Measurements from ENCODE around the gene KCNQ4. TPM values are rescaled to one million over a fixed set of nuclear protein-coding genes. Genes with fewer than 3 reads are reported as not detected.

KCNQ4 gene
- total and polyA plus RNA-seq, 2 experiments from 2014 or later = 1.3 to 3.0 TPM

DNA sequence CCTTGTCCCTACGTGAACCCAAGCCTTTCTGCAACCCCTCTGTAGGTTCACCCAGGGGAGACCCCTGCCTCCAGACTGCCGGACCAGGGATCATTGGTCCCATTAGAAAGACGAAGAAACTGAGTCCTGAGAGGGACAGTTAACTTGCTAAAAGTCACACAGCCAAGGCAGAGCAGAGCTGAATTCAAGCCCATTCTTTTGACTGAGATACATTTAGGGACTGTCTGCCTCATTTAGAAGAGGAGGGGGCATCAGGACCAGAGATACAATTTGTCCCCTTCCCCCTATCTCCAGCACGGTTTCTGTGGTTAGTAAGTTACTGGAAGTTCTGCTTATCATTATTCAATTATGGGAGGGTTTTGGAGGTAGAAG, 19.1 kb downstream of the KCNQ4 start (continued):
- TF ChIP-seq, protein P1, sequence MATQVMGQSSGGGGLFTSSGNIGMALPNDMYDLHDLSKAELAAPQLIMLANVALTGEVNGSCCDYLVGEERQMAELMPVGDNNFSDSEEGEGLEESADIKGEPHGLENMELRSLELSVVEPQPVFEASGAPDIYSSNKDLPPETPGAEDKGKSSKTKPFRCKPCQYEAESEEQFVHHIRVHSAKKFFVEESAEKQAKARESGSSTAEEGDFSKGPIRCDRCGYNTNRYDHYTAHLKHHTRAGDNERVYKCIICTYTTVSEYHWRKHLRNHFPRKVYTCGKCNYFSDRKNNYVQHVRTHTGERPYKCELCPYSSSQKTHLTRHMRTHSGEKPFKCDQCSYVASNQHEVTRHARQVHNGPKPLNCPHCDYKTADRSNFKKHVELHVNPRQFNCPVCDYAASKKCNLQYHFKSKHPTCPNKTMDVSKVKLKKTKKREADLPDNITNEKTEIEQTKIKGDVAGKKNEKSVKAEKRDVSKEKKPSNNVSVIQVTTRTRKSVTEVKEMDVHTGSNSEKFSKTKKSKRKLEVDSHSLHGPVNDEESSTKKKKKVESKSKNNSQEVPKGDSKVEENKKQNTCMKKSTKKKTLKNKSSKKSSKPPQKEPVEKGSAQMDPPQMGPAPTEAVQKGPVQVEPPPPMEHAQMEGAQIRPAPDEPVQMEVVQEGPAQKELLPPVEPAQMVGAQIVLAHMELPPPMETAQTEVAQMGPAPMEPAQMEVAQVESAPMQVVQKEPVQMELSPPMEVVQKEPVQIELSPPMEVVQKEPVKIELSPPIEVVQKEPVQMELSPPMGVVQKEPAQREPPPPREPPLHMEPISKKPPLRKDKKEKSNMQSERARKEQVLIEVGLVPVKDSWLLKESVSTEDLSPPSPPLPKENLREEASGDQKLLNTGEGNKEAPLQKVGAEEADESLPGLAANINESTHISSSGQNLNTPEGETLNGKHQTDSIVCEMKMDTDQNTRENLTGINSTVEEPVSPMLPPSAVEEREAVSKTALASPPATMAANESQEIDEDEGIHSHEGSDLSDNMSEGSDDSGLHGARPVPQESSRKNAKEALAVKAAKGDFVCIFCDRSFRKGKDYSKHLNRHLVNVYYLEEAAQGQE (IDR thresholded peaks at IDR 0.05; ENCODE audit: unreplicated experiment) = no peak
- TF ChIP-seq, protein P2, sequence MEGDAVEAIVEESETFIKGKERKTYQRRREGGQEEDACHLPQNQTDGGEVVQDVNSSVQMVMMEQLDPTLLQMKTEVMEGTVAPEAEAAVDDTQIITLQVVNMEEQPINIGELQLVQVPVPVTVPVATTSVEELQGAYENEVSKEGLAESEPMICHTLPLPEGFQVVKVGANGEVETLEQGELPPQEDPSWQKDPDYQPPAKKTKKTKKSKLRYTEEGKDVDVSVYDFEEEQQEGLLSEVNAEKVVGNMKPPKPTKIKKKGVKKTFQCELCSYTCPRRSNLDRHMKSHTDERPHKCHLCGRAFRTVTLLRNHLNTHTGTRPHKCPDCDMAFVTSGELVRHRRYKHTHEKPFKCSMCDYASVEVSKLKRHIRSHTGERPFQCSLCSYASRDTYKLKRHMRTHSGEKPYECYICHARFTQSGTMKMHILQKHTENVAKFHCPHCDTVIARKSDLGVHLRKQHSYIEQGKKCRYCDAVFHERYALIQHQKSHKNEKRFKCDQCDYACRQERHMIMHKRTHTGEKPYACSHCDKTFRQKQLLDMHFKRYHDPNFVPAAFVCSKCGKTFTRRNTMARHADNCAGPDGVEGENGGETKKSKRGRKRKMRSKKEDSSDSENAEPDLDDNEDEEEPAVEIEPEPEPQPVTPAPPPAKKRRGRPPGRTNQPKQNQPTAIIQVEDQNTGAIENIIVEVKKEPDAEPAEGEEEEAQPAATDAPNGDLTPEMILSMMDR (conservative IDR thresholded peaks at IDR 0.05; ENCODE audit: low read depth in 2 of 2) = no peak
- TF ChIP-seq EZH2phosphoT487 (IDR thresholded peaks at IDR 0.05; ENCODE audit: unreplicated experiment) = no peak

DNA sequence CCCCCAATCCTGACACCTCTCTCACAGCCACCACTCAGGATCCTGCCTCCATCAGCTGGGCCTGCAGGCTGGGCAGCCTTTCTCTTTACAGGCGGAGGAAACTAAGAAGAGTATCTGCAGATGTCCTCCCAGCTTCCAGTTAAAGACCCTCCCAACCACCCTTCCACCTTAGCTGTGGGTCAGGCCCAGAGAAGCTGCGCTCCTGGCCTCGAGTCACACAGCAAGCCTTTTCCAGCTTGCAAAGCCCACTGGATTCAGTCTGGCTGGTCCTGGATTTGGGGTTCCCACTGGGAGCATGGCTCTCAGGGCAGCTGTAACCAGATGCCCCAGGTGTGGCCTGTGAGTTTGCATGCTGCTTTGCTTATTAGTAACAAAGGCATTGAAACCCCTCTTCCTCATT, 19.9 kb downstream of the KCNQ4 start:
- Mint-ChIP-seq H3K27me3 (ENCODE audit: insufficient read depth, low read depth, poor library complexity) (peaks cover 18% of the 10 kb centered on the region), H3K9me3 (no peaks in the 10 kb centered on the region), H3K36me3 (ENCODE audit: low read depth) (no peaks in the 10 kb centered on the region), H3K4me1 (peaks cover 60% of the 10 kb centered on the region), H3K4me3 (peak overlapping the region; percentile 26; the same call in 1 of the 3 replicates), H3K27ac (no peak overlapping the region; the same call in 1 of the 2 replicates)
- ATAC-seq (peak; percentile 15), DNase-seq (ENCODE audit: low spot score) (peak; percentile 36)
- Histone ChIP-seq H3K4me3 (0 out of 2 replicates have a peak overlapping the region, but pooled peaks have one; percentile 57), H2AFZ (no peak overlapping the region; the same call in 1 of the 2 replicates), H3F3A (replicated peaks; ENCODE audit: low read depth) (no peaks in the 10 kb centered on the region; the same call in 1 of the 2 replicates), H3K4me1 (ENCODE audit: insufficient read depth) (peaks cover 54% of the 10 kb centered on the region), H4K20me1 (replicated peaks; ENCODE audit: insufficient read depth) (no peaks in the 10 kb centered on the region), H3K27ac (ENCODE audit: low read depth) (no peak overlapping the region), H3K9me2 (ENCODE audit: insufficient read depth) (no peaks in the 10 kb centered on the region), H3K27me3 (ENCODE audit: insufficient read depth) (peaks cover 18% of the 10 kb centered on the region; the same call in 1 of the 2 replicates), H3K36me3 (ENCODE audit: insufficient read depth) (no peaks in the 10 kb centered on the region), H3K4me2 (peak overlapping the region; percentile 78), H3K79me2 (replicated peaks; ENCODE audit: insufficient read depth) (no peaks in the 10 kb centered on the region)
- TF ChIP-seq, protein P2 (conservative IDR thresholded peaks at IDR 0.05; ENCODE audit: low read depth in 2 of 2) = no peak
- TF ChIP-seq, protein P3, sequence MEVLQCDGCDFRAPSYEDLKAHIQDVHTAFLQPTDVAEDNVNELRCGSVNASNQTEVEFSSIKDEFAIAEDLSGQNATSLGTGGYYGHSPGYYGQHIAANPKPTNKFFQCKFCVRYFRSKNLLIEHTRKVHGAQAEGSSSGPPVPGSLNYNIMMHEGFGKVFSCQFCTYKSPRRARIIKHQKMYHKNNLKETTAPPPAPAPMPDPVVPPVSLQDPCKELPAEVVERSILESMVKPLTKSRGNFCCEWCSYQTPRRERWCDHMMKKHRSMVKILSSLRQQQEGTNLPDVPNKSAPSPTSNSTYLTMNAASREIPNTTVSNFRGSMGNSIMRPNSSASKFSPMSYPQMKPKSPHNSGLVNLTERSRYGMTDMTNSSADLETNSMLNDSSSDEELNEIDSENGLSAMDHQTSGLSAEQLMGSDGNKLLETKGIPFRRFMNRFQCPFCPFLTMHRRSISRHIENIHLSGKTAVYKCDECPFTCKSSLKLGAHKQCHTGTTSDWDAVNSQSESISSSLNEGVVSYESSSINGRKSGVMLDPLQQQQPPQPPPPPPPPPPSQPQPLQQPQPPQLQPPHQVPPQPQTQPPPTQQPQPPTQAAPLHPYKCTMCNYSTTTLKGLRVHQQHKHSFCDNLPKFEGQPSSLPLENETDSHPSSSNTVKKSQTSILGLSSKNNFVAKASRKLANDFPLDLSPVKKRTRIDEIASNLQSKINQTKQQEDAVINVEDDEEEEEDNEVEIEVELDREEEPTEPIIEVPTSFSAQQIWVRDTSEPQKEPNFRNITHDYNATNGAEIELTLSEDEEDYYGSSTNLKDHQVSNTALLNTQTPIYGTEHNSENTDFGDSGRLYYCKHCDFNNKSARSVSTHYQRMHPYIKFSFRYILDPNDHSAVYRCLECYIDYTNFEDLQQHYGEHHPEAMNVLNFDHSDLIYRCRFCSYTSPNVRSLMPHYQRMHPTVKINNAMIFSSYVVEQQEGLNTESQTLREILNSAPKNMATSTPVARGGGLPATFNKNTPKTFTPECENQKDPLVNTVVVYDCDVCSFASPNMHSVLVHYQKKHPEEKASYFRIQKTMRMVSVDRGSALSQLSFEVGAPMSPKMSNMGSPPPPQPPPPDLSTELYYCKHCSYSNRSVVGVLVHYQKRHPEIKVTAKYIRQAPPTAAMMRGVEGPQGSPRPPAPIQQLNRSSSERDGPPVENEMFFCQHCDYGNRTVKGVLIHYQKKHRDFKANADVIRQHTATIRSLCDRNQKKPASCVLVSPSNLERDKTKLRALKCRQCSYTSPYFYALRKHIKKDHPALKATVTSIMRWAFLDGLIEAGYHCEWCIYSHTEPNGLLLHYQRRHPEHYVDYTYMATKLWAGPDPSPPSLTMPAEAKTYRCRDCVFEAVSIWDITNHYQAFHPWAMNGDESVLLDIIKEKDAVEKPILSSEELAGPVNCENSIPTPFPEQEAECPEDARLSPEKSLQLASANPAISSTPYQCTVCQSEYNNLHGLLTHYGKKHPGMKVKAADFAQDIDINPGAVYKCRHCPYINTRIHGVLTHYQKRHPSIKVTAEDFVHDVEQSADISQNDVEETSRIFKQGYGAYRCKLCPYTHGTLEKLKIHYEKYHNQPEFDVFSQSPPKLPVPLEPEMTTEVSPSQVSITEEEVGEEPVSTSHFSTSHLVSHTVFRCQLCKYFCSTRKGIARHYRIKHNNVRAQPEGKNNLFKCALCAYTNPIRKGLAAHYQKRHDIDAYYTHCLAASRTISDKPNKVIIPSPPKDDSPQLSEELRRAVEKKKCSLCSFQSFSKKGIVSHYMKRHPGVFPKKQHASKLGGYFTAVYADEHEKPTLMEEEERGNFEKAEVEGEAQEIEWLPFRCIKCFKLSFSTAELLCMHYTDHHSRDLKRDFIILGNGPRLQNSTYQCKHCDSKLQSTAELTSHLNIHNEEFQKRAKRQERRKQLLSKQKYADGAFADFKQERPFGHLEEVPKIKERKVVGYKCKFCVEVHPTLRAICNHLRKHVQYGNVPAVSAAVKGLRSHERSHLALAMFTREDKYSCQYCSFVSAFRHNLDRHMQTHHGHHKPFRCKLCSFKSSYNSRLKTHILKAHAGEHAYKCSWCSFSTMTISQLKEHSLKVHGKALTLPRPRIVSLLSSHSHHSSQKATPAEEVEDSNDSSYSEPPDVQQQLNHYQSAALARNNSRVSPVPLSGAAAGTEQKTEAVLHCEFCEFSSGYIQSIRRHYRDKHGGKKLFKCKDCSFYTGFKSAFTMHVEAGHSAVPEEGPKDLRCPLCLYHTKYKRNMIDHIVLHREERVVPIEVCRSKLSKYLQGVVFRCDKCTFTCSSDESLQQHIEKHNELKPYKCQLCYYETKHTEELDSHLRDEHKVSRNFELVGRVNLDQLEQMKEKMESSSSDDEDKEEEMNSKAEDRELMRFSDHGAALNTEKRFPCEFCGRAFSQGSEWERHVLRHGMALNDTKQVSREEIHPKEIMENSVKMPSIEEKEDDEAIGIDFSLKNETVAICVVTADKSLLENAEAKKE (CRISPR knock-in tag; IDR thresholded peaks at IDR 0.05) = no peak
- TF ChIP-seq EZH2phosphoT487 (IDR thresholded peaks at IDR 0.05; ENCODE audit: unreplicated experiment) (no peak), NANOG (IDR thresholded peaks at IDR 0.05; ENCODE audit: borderline replicate concordance) (no peak), STAT1 (IDR thresholded peaks at IDR 0.05; ENCODE audit: unreplicated experiment) (no peak), JUNB (IDR thresholded peaks at IDR 0.05; ENCODE audit: unreplicated experiment) (no peak), EZH2 (IDR thresholded peaks at IDR 0.05; ENCODE audit: low read depth, unreplicated experiment) (no peak)
- TF ChIP-seq, protein P4, sequence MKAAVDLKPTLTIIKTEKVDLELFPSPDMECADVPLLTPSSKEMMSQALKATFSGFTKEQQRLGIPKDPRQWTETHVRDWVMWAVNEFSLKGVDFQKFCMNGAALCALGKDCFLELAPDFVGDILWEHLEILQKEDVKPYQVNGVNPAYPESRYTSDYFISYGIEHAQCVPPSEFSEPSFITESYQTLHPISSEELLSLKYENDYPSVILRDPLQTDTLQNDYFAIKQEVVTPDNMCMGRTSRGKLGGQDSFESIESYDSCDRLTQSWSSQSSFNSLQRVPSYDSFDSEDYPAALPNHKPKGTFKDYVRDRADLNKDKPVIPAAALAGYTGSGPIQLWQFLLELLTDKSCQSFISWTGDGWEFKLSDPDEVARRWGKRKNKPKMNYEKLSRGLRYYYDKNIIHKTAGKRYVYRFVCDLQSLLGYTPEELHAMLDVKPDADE (IDR thresholded peaks at IDR 0.05) = no peak

All from GM23338 (cell line).